Lung (tissue), 12 donors: Measurements from ENCODE around the gene TDRKH. TPM values are rescaled to one million over a fixed set of nuclear protein-coding genes. Genes with fewer than 3 reads are reported as not detected.

Source experiments
- ATAC-seq: fragments of 200-7000 bp; cut with Tn5 transposase; one replicate; pipeline ENCODE4 v1.9.1; 2020; ENCODE audit warnings: moderate number of reproducible peaks; ENCODE audit not compliant: insufficient read depth, low FRiP score
- DNase-seq, 3 donors: peaks; one replicate each; pipeline ENCODE4 v3.0.0-alpha.2; 2013 to 2017
- H3K27ac ChIP-seq, 2 donors: one replicate each; pipeline ENCODE4 v1.5.1; 2013; ENCODE audit warnings: mild to moderate bottlenecking in 2 of 2, moderate library complexity in 2 of 2, control low read depth in 1 of 2, inconsistent platforms in 1 of 2, low read depth in 1 of 2, low read length in 1 of 2
- H3K27me3 ChIP-seq, 3 donors: one replicate each; pipeline ENCODE4 v1.5.1; 2013; ENCODE audit warnings: low read length in 2 of 3; ENCODE audit not compliant: control insufficient read depth in 3 of 3, insufficient read depth in 3 of 3
- H3K36me3 ChIP-seq, 4 donors: one replicate each; pipeline ENCODE4 v1.5.1; 2013; ENCODE audit warnings: low read length in 4 of 4, mild to moderate bottlenecking in 1 of 4, moderate library complexity in 1 of 4; ENCODE audit not compliant: control insufficient read depth in 4 of 4, insufficient read depth in 4 of 4
- H3K4me1 ChIP-seq, 5 donors: one replicate each; pipeline ENCODE4 v1.5.1; 2013; ENCODE audit warnings: low read length in 5 of 5, mild to moderate bottlenecking in 2 of 5, moderate library complexity in 1 of 5; ENCODE audit not compliant: control insufficient read depth in 5 of 5, insufficient read depth in 5 of 5
- H3K4me3 ChIP-seq: one replicate; pipeline ENCODE4 v1.5.1; 2013; ENCODE audit warnings: mild to moderate bottlenecking, control low read depth, moderate library complexity
- H3K9ac ChIP-seq, 2 donors: one replicate each; pipeline ENCODE4 v1.5.1; 2013; ENCODE audit warnings: low read length in 2 of 2, control low read depth in 1 of 2; ENCODE audit not compliant: insufficient read depth in 1 of 2
- H3K9me3 ChIP-seq, 4 donors: one replicate each; pipeline ENCODE4 v1.5.1; 2013; ENCODE audit warnings: low read length in 3 of 4, mild to moderate bottlenecking in 1 of 4, moderate library complexity in 1 of 4; ENCODE audit not compliant: control insufficient read depth in 4 of 4, insufficient read depth in 3 of 4
- CTCF ChIP-seq: IDR thresholded peaks from 2 replicates; pipeline ENCODE4 v1.5.1; 2012; ENCODE audit warnings: mild to moderate bottlenecking; ENCODE audit errors: control extremely low read depth, extremely low read depth
- WGBS, 2 donors: extraction: QIAGEN DNeasy Blood & Tissue Kit; methylation state at CpG; one replicate each; pipeline ENCODE4 v1.1.7; 2013; 5-methylcytosine and 5-hydroxymethylcytosine counted together
- polyA plus RNA-seq, 2 donors: library from polyadenylated mRNA; stranded (reverse); fragments of 200-250 nt; gene quantifications; one replicate each; pipeline ENCODE4 v1.2.1, GENCODE V29; 2013
- total RNA-seq, 2 donors: library from RNA; depleted of rRNA in 1 of 2; stranded (reverse); fragments of >200 nt in 1 of 2; gene quantifications; one replicate each; pipeline ENCODE4 v1.2.1, GENCODE V29; 2014 to 2021
- donor health status: control.
- donor health status: control.
- donor health status: Bipolar disorder and iron deficiency.
- donor health status: healthy.
- donor health status: DM: yes; HTN: yes; CAD: no.

TDRKH gene
- total and polyA plus RNA-seq, 4 donors: 5.6 to 18.1 (median 8.8) TPM

- H3K27me3 ChIP-seq: peaks cover 0 to 20% (median 4%) of the 10 kb centered on the region in 3 donors
- no peaks in the 10 kb centered on the region for H3K36me3 ChIP-seq
- ATAC-seq: no peak
- H3K27ac ChIP-seq: no peak overlapping the region
- no peak overlapping the region for H3K9ac ChIP-seq
- no peaks in the 10 kb centered on the region for H3K4me1 ChIP-seq
- H3K9me3 ChIP-seq: no peaks in the 10 kb centered on the region
- no peak for TF ChIP-seq CTCF
- WGBS, 2 donors: 62 to 74% methylated on average over 8 of the region's 8 CpGs
- no peak overlapping the region for H3K4me3 ChIP-seq
- no peak for DNase-seq
These were observed 10.5 kb upstream of the TDRKH start for GRCh38 chr1:151800830-151801229.

- DNase-seq: no peak
- no peak for TF ChIP-seq CTCF
- ATAC-seq: no peak
- Histone ChIP-seq H3K27me3 (peaks cover 0 to 20% (median 4%) of the 10 kb centered on the region in 3 donors), H3K36me3 (no peaks in the 10 kb centered on the region), H3K4me3 (no peak overlapping the region), H3K27ac (no peak overlapping the region), H3K9me3 (no peaks in the 10 kb centered on the region), H3K9ac (no peak overlapping the region), H3K4me1 (no peaks in the 10 kb centered on the region)
- 71 to 83% methylated on average over 9 of the region's 9 CpGs for WGBS, 2 donors
These were observed 9.1 kb upstream of the TDRKH start for GRCh38 chr1:151799179-151800022.

GRCh38 chr1:151798571-151798970 is 8.3 kb upstream of the TDRKH start:
- DNase-seq: no peak
- Histone ChIP-seq H3K9ac (no peak overlapping the region), H3K4me3 (no peak overlapping the region), H3K9me3 (no peaks in the 10 kb centered on the region), H3K27ac (no peak overlapping the region), H3K4me1 (no peaks in the 10 kb centered on the region), H3K27me3 (peaks cover 0 to 20% (median 0%) of the 10 kb centered on the region in 3 donors), H3K36me3 (no peaks in the 10 kb centered on the region)
- WGBS, 2 donors: 92 to 93% methylated on average over 5 of the region's 5 CpGs
- ATAC-seq: no peak
- no peak for TF ChIP-seq CTCF
